CD4-positive, alpha-beta T cell treated with Interleukin-6 at 100 ng/mL for 8 hours (primary cell): ENCODE data around the gene CIDEA.

ENCODE experiments used
- DNase-seq: peaks from one replicate; pipeline ENCODE4 v3.0.0-alpha.2; 2020; ENCODE audit warnings: mixed read lengths, low spot score

The CIDEA gene

DNA sequence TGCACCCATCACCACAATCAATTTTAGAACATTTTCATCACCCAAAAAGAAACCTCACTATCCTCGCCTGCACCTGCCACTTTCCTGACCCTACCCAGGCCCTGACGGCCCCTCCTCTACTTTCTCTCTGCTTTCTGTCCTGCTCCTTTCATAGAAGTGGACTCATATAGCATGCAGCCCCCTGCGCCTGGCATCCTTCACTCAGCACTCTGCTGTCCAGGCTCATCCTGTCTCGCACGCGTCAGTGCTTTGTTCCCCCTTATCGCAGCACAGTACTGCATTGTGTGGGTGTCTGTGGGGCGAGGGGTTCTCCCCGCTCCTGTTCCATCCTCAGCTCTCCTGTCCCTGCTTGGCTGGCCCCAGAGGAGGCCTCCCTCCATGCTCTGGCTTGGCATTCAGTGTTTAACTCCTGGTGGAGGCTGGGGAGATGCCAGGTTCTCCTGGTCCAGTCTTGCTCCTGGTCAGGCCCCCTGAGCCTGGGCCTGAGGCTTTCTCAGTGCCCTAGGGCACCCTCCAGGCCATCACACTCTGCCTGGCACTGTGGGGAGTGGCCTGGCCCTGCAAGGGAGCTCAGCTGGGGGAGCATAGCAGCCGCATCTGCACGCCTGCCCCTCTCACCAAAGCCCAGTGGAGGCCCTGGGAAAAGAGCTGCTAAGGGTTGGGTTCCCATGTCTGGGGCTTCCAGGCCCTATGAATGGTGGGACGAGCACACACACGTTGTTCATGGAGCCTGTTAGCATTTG lies 47.3 kb downstream of the CIDEA start:
- DNase-seq, result no peak

DNA sequence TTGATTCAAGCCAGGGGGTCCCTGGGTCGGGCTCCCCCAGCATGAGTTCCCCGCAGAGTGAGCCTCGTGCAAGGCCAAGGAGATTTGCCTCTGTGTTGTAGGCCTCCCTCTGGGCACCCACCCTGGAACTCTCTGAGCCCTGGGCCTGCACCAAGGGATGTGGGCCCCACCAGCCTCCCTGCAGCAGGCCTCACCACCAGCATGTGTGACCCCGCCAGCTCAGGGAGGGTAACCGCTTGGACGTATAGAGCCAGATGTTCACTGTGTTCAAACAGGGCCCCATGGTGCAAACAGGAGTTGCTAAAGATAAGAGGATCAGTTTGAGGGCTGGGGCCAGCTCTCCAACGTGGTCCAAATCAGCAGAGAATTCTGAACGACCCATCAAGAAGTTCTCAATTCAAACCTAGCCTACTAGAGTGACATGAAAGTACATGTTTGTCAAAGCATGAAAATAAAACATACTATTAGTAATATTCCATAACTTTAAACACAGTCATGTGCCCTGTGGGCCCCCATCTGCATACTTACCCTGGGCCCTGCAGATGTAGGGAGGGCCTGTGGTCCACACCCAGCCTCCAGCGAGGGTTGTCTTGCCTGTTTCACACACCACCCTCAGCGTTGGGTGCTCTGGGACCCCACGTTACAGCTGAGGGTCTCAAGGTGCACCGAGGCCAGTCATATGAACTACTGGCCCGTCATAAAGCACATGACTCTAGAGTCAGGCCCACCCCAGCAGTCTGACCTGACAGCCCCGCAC lies 48.4 kb downstream of the CIDEA start:
- no peak for DNase-seq

DNA sequence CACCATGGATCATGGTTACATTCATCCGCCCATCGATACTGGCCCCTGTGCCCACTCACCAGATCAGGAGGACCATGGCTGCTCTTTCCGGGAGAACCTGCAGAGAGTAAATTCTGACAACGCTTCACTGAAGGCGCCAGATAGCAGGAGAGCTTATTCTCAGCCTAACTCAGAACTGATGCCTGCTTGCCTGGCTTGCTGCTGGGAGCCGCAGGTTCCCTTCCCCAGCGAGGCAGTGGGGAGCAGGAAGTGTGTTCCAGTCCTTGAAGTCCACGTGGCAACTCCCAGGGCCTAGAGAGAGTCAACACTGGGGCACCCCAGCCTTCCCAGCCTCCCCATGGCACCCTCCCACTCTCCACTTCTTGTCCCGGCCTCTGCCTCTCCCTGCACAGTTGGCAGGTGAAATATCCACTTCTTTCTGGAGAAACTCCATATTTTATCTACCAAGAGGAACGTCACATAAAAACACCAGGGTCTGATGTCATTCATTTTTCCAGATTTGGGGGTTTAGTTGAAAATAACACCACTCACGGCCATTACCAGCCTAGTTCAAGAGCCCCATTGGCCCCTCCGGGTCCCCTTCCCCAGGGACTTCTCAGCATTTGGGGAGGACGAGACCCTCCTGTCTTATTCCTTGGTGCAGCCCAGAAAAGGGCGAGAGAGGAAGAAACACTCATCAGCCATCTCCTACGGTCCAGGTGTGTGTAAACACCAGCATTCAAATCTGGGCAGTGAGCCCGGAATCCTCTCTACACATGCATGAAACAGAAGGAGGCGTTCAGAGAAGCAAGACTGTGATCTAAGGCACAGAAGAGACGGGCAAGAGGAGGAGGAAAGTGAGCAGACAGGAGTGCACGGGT lies 50.4 kb downstream of the CIDEA start:
- DNase-seq, result no peak

DNA sequence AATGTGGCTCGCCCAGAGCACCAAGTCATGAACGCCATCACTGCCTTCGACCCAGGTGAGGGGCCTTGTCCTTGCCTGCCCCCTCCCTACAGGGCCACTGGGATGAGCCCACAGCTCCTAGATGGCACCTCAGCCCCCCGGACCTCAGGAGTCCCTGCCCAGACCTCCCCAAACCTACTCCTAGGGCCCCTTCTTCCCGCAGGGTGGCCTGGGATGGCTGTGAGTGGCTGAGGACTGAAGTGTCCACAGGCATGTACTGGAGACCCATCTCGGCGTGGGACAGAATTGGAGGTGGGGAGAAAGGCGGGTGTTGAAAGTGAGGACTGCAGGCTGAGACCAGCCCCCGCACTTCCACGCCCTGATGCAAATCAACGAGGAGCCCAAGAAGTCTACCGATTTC lies 51.0 kb downstream of the CIDEA start:
- DNase-seq, result no peak

DNA sequence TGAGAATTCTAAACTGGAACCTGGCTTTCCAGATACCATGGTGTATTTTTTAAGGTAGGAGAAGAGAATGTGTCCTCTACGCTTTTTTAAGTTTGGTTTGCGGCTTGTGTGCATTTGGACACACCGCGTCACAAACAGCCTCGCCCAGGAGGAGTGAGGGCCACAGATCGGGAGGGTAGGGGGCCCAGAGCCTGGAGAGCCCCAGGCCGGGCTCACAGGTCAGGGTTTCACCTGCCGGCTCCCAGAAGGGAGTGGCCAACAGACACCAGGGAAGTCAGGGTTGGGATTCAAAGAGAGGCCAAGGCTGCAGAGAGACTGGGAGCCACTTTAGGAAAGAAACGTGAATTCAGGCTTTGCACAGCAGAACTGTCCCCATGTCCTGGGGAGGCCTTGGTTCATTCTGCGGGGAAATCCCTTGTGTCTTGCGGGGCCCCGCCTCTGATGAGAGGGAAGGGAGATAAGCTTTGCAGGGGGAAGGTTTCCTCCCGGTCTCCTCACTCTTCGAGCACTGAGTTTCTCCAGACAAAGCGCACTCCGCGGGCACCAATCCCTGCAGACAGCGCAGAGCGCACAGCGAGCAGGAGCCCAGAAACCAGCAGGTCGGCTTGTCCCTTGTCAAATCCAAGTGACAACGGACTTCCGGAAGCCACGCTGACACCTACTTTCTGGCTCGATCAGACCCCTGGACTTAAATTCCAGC lies 51.9 kb downstream of the CIDEA start:
- DNase-seq, result no peak

DNA sequence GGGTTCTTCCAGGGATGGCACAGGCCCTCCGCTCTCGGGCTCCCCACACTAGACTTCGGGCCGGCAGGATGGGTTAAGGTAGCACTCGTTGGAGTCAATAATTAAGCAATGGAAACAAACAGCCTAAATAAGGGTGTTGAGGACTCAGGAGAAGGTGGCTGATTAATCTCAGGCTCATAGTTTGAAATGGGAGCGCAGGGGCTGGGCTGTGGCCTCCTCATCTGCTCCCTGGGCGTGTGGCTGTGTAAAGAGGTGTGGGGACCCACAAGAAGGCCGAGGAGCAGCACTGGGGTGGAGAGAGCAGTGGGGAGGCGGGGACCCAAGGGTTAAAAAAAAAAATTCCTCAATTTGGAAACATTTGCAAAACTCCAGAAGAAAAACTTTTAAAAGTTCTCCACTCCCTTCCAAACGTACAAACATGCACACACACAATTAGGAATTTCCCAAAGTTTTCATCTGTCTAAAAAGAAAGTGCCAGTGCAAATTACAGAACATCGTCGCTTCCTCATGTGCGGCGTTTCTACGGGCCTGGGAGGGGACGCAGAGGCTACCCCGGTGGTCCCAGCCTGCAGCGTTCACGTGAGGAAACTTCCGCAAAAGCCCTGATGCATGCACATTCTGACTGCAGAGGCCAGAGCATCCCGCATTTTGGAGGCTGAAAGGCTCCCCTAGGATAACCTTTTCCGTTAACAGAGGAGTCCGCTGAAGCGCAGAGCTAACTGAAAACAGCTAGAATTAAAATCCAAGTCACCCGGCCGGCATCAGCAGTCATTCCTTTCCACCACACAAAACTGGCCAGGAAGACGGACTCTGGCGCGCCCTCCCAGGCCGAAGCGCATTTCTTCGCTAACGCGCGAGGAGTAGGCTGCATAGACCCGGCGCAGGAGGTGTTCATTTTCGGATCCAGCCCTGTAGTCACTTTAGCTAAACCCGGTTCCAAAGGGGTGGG lies 52.9 kb downstream of the CIDEA start:
- DNase-seq, result no peak

DNA sequence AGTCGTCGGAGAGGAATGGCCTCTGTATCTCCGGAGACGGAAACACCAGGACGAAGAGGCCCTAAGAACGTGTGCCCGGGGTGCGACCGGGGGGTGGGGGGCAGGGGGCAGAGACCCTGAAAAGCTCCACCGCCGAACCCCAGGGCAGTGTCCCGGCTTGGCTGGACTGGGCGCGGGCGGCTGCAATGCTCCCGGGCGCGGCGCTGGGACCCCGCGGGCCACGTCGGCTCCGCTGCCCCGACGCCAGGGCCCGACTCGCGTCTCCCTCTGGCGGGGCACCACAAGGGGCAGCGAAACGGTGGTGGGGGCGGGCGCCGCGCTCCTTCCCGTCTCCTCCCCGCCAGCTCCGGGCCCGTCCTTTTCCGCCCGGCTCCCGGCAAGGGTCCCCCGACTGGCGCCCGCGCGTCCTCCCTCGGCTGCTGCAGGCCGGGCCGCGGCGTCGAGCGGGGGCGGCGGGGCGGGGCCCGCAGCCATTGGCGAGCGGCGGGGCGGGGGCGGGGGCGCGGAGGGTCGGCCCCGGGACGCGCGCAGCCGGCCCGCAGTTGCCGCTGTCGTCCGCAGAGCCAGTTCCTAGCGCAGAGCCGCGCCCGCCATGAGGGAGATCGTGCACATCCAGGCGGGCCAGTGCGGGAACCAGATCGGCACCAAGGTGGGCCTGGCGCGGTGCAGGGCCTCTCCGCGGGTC lies 53.7 kb downstream of the CIDEA start, which contains the start of gene TUBB6:
Gene TUBB6, plus strand, starts transcription at position 541 of the 685 bp plus-strand sequence. Its CDS starts 52 bp downstream, at position 593.
- no peak for DNase-seq

DNA sequence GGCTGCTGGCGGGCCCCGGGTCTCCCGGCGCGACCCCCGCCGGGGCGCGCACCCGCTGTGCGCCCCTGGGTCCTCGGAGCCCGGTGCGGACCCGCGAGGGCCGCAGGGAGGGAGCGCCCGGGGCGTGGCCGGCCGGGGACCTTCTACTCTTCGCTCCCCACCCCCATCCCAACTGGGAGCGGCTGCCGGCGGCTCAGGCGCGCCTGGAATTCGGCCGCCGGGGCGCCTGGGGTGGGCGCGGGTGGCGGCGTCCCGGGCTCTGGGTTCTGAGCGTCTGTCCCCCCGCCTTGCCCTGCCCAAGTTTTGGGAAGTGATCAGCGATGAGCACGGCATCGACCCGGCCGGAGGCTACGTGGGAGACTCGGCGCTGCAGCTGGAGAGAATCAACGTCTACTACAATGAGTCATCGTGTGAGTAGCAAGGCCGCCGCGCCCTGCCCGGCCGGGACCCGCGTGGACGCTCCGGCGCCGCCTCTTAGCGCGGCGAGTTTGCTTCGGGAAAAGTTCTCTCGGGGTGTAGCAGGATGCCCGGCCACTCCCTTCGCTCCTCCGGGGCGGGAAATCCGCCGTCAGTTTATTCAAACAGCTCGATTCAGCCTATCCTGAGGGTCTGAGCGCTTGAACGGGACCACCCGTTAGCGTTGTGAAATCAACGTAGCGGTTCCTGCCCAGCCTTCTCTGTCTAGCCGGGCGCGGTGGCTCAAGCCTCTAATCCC lies 54.4 kb downstream of the CIDEA start:
- DNase-seq, result no peak

DNA sequence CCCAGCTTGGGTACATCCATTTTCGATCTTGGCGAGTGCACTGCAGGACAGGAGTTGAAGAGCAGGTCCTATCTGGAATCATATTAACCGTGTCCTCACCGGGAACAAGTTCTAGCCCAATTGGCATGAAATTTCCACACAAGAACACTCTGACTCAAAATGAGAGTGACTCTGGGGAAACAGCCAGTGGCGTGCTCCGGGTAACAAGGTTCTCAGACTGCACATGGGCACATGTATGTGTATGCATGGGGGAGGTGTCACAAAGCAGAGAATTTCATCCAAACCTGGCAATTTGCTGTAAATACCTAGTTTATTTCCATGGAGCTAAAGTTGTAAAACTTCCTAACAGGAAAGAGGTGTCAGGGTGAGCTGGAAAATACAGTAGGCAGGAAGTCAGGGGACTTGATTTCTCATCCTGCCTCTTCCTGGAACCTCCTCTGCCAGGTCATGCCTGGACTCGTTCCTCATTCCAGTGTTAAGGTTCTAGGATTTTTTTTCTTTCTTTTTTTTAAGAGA lies 55.6 kb downstream of the CIDEA start:
- no peak for DNase-seq

DNA sequence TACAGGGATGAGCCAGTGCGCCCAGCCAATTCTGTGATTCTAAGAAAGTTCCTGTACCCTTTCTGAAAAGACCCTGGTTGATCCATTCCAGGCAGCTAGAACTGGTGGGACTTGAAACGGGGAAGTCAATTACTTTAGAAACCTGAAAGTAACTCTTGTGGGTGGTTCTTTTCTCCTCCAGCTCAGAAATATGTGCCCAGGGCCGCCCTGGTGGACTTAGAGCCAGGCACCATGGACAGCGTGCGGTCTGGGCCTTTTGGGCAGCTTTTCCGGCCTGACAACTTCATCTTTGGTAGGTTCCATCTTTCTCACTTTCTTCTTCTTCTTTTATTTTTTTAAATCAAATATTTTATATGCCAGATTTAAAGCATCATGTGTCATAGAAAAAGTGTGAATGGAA lies 56.6 kb downstream of the CIDEA start:
- DNase-seq, result no peak

DNA sequence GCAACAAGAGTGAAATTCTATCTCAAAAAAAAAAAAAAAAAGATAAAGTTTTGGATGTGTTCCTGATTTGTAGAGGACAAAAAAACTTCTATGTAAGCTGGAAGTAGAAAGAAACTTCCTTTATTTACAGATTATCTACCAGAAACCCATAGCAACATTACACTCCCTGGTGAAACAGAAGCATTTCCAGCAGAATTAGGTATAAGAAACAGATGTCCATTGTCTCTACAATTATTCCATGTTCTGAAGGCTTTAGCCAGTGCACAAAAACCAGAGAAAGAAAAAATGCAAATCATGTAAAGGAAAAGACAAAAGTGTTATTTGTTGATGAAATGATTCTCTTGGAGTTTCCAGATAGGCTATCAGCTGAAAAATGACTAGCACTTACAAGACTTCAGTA lies 58.8 kb downstream of the CIDEA start:
- no peak for DNase-seq

DNA sequence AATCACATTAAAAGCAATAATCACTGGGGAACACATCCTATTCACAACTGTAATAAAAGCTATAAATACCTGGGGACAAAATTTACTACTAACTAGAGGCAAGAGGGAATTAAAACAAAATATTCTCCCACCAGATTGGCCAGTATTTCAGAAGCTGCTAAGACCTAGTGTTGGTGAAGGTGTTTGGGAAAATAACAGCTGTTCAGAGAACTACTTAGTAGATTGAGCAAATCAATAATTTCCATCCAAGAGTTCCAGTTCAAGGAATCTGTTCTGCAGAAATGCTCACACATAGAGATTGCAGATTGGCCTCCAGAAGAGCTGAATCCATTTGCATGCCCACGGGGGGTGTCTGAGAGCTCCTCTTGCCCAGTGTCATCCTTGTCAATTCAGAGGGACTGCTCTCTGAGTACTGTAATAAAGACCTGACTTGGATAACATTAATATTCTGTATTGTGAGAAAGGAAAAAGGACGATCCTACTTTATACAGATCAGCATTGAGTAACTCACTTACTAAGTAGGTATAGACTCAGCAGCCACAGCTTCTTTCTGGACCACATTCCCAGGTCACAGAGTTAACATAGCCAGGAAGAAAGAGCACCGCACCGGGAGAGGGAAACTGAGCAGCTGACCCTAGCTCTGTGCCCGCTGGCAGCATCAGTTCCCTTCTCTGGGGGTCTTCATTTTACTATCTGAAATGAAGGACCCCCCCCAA lies 59.5 kb downstream of the CIDEA start:
- DNase-seq, result no peak

DNA sequence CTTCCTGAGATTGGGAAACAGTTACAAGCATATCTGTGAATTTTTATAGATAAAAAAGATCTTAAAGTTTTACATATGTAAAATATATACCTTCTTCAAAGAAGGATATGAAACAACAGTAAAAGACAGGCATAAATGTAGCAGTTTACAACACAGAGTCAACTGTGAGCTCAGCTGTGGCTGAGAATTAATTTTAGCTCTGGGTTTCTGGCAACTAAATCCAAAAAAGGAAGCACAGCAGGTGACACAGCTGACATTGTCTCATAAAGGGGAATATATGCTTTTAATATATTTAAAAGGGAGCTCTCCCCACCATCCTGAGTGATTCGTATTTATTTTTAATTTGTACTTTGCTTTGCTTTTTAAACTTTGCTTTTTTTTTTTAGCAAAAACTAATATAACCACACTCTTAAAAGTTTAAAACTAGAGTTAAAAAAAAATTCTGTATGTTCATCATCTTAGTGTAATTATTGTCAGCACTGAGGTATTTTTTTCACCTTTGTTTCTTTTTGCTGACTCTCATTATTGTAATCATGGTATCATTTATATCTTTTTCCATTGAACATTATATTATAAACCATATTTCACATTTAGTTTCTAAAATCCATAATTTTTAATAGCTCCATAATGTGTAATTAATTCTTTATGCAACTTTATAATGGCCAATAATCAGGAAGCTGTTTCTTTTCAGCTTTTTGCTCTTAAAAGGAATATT lies 60.6 kb downstream of the CIDEA start:
- no peak for DNase-seq

DNA sequence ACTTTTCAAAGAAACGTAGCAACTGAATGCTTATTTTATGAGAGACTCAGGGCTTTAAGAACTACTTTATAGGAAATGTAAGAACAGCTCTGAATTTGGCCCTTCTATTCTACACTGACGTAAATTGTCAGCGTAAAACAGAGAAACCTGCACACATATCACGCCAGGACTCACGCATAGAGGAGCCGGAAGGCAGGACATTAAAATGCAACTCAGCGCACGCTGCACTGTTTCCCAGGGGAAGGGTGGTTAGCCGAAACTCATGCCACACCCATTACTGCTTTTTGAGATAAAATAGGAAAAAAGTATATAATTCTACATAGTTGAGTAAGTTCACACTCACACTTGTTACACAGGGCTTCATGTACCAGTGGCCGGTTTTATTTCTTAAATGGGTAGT lies 61.3 kb downstream of the CIDEA start:
- no peak for DNase-seq

DNA sequence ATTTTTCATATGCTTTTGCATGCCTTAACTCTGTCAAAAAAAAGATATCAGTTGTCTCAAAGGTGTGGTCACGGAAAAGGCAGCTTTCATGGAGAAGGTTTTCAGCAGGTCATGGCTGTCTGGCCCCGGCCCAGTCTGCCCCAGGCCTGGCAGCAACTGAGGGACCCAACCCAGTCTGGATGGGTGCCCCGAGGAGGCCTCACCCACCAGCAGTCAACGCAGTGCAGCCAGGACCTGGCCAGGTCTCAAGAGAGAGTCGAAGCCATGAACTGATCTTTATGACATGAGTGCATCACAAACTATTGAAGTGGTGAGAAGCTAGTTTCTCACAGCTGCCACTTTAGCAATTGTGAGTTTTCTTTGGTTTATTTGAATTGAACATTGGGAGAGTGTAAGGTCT lies 61.8 kb downstream of the CIDEA start:
- no peak for DNase-seq

DNA sequence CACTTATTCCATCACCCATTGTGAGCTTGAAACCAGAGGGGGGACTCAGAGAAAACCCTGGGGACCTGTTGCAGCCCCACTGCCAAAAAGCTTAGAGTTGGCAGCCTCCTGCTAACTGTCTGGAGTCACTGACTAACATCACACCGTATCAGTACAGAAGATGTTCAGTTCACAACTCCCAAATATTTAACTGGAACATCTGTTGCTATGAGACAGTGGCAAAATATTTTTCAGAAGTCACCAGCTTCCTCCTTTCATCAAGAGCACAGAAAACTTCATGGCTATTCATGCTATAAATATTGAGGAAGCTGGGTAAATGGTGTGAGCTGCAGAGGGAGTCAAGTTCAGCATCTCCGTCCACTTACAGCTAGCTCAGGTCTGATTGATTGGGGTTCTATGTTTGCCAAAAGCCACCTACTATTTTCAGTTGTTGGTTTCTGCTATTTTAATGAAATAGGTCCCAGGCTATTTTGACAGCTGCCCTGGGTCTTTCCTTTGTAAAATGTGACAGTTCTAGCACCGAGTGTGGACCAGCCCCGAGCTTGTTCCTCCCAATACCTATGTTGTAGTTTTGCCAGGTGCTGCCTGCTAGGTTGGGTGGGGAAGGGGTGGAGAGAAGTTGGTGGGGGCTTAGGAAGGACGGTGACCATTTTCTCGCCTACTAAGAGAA lies 63.6 kb downstream of the CIDEA start:
- DNase-seq, result no peak

DNA sequence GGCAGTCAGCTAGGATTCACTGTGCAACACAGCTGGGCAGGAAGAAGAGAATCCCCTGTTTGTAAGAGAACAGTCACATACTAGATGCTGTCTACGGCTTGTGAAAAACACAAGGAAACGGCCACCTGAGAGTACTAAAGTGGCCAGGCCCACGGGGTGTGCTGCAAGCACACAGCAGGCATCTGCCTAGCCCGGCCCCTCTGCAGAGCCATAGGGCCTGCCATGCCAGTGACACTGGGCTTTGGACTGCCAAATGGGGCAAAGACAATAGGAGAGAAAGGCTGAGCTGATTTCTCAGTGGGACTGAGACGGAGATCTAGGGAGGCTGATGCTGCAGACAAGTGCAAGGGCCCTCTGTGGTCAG lies 64.2 kb downstream of the CIDEA start:
- DNase-seq, result no peak

DNA sequence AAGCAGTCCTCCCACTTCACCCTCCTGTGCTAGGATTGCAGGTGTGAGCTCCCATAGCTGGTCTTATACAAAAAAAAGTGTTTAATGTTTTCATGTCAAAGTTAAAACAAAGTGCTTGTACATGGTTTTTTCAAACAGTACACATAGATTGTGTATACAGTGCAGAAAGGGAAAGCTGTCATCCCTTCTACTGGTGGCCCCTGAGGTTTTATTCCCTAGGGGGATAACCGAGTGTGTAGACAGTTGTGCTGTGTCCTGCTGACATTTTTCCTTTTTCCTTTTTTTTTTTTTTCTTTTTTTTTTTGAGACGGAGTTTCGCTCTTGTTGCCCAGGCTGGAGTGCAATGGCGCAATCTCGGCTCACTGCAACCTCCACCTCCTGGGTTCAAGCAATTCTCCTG lies 64.7 kb downstream of the CIDEA start:
- DNase-seq, result no peak
